Panc1 (cell line): ENCODE results near the gene INPP5A.

ENCODE experiments used
- CTCF ChIP-seq: fragments of 450-650 bp; IDR thresholded peaks from 2 replicates; pipeline ENCODE4 v1.5.1; 2017; ENCODE audit warnings: mild to moderate bottlenecking
- POLR2AphosphoS5 ChIP-seq: IDR thresholded peaks from 2 replicates; pipeline ENCODE4 v1.6.1; 2012; ENCODE audit warnings: mild to moderate bottlenecking, low read depth, low read length, moderate library complexity
- SIN3A ChIP-seq: IDR thresholded peaks from 2 replicates; pipeline ENCODE4 v1.6.1; 2012; ENCODE audit warnings: low read depth, mild to moderate bottlenecking, low read length, moderate library complexity, borderline replicate concordance; ENCODE audit not compliant: insufficient read depth
- TCF7L2 ChIP-seq: IDR thresholded peaks from 2 replicates; pipeline ENCODE4 v1.6.1; 2011; ENCODE audit warnings: mild to moderate bottlenecking, low read depth, low read length, inconsistent platforms
- TF ChIP-seq, protein P1 (sequence below), 2 experiments: IDR thresholded peaks; 2 replicates each; pipeline ENCODE4 v1.6.1; 2011 to 2012; ENCODE audit warnings: low read depth in 2 of 2, control low read depth in 1 of 2, low read length in 1 of 2, mild to moderate bottlenecking in 1 of 2, moderate library complexity in 1 of 2; ENCODE audit not compliant: insufficient read depth in 1 of 2

- TF ChIP-seq CTCF (no peak), POLR2AphosphoS5 (no peak), SIN3A (no peak), TCF7L2 (no peak)
- TF ChIP-seq, protein P1, sequence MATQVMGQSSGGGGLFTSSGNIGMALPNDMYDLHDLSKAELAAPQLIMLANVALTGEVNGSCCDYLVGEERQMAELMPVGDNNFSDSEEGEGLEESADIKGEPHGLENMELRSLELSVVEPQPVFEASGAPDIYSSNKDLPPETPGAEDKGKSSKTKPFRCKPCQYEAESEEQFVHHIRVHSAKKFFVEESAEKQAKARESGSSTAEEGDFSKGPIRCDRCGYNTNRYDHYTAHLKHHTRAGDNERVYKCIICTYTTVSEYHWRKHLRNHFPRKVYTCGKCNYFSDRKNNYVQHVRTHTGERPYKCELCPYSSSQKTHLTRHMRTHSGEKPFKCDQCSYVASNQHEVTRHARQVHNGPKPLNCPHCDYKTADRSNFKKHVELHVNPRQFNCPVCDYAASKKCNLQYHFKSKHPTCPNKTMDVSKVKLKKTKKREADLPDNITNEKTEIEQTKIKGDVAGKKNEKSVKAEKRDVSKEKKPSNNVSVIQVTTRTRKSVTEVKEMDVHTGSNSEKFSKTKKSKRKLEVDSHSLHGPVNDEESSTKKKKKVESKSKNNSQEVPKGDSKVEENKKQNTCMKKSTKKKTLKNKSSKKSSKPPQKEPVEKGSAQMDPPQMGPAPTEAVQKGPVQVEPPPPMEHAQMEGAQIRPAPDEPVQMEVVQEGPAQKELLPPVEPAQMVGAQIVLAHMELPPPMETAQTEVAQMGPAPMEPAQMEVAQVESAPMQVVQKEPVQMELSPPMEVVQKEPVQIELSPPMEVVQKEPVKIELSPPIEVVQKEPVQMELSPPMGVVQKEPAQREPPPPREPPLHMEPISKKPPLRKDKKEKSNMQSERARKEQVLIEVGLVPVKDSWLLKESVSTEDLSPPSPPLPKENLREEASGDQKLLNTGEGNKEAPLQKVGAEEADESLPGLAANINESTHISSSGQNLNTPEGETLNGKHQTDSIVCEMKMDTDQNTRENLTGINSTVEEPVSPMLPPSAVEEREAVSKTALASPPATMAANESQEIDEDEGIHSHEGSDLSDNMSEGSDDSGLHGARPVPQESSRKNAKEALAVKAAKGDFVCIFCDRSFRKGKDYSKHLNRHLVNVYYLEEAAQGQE (IDR thresholded peaks at IDR 0.05; ENCODE audit: insufficient read depth in 1 of 2, low read depth in 2 of 2, low read length in 1 of 2) = no peak
Observed at GRCh38 chr10:132766291-132766690, 228.7 kb downstream of the INPP5A start.
